Cardiac muscle cell (in vitro differentiated cells and primary cell): ENCODE data around the gene LRBA. TPM values are rescaled to one million over a fixed set of nuclear protein-coding genes. Genes with fewer than 3 reads are reported as not detected.

Source experiments
- DNase-seq, 2 donors: peaks; one replicate each; pipeline versions ENCODE4 v3.0.0 to v3.0.0-alpha.2; 2010 to 2017; ENCODE audit warnings: low read depth in 1 of 2, low spot score in 1 of 2
- H3K27ac ChIP-seq: fragments of 200-600 bp; sonication (generic); 2 replicates; pipeline ENCODE4 v1.5.1; 2016
- H3K27me3 ChIP-seq: fragments of 200-600 bp; sonication (generic); 2 replicates; pipeline ENCODE4 v1.6.0; 2016; ENCODE audit warnings: control low read depth
- H3K36me3 ChIP-seq: fragments of 200-600 bp; sonication (generic); 2 replicates; pipeline ENCODE4 v1.5.1; 2016; ENCODE audit warnings: control low read depth
- H3K4me1 ChIP-seq: fragments of 200-600 bp; sonication (generic); 2 replicates; pipeline ENCODE4 v1.8.1; 2017; ENCODE audit warnings: low read depth, mild to moderate bottlenecking, mixed run types
- H3K4me3 ChIP-seq: fragments of 200-600 bp; sonication (generic); 2 replicates; pipeline ENCODE4 v1.5.1; 2016; ENCODE audit warnings: mild to moderate bottlenecking
- H3K9me3 ChIP-seq: fragments of 200-600 bp; sonication (generic); 2 replicates; pipeline ENCODE4 v1.5.1; 2017; ENCODE audit warnings: low read depth, mild to moderate bottlenecking, control low read depth
- polyA plus RNA-seq: library from polyadenylated mRNA; unstranded; fragments of >200 nt; fragmentation: Nextera tagmentation; extraction: Ambion mirVana; gene quantifications from 2 replicates; pipeline ENCODE4 v1.2.1, GENCODE V29; 2016
- total RNA-seq: library from RNA; depleted of rRNA; stranded (reverse); fragments of >200 nt; gene quantifications from 2 replicates; pipeline ENCODE4 v1.2.3, GENCODE V29; 2016
- TF ChIP-seq, protein P1 (sequence below): IDR thresholded peaks from 2 replicates; pipeline ENCODE4 v1.5.1; 2012; ENCODE audit warnings: low read depth, mild to moderate bottlenecking, low read length

Gene LRBA
- total and polyA plus RNA-seq, 2 experiments from 2014 or later = 17.7 to 58.8 TPM

DNA sequence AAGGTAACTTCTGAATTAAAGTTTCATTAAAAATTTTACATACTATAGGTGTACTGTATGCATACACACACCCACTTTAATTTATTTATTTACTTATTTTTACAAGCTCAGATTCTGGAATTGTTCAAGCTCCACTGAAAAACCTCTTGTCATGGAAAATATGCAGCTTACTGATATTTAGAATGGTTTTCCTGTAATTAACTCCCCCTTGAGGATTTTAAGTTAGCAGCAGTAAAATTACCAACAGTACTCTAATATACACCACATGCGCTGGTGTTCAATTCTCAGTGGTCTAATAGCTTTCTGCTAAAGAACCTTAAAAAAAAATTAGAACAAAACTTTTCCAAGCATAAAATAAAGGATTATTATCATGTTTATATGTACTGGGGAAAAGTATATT, 421.1 kb downstream of the LRBA start:
- DNase-seq = peak in 1 of 2 donors; percentile 44
- H3K27me3 ChIP-seq = no peaks in the 10 kb centered on the region
- H3K27ac ChIP-seq = no peak overlapping the region
- no peaks in the 10 kb centered on the region for H3K9me3 ChIP-seq
- H3K4me1 ChIP-seq = no peaks in the 10 kb centered on the region
- no peaks in the 10 kb centered on the region for H3K36me3 ChIP-seq
- H3K4me3 ChIP-seq = no peak overlapping the region
- TF ChIP-seq, protein P1, sequence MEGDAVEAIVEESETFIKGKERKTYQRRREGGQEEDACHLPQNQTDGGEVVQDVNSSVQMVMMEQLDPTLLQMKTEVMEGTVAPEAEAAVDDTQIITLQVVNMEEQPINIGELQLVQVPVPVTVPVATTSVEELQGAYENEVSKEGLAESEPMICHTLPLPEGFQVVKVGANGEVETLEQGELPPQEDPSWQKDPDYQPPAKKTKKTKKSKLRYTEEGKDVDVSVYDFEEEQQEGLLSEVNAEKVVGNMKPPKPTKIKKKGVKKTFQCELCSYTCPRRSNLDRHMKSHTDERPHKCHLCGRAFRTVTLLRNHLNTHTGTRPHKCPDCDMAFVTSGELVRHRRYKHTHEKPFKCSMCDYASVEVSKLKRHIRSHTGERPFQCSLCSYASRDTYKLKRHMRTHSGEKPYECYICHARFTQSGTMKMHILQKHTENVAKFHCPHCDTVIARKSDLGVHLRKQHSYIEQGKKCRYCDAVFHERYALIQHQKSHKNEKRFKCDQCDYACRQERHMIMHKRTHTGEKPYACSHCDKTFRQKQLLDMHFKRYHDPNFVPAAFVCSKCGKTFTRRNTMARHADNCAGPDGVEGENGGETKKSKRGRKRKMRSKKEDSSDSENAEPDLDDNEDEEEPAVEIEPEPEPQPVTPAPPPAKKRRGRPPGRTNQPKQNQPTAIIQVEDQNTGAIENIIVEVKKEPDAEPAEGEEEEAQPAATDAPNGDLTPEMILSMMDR = peak; percentile 41

DNA sequence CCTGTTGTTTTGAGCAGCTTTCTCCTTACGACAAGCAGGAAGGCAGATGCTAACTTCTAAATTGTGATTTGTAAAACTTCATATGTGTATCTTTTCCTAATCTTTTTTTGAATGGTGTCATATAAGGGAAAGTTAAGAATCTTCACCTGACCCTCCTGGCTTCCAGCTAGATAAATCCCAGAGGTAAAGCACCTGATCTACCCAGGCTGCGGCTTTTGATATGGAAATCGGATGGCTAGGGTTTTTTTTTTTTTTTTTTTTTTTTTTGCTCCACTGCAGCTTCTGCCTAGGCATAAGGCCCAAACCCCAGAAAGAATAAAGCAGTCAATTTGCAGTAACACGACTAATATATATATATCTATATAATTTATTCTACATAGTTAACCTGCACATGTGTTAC, 423.2 kb downstream of the LRBA start:
- DNase-seq = no peak
- Histone ChIP-seq H3K9me3 (no peaks in the 10 kb centered on the region), H3K36me3 (no peaks in the 10 kb centered on the region), H3K4me1 (no peaks in the 10 kb centered on the region), H3K27me3 (peaks cover under 1% of the 10 kb centered on the region), H3K27ac (no peak overlapping the region), H3K4me3 (no peak overlapping the region)
- TF ChIP-seq, protein P1 = no peak

DNA sequence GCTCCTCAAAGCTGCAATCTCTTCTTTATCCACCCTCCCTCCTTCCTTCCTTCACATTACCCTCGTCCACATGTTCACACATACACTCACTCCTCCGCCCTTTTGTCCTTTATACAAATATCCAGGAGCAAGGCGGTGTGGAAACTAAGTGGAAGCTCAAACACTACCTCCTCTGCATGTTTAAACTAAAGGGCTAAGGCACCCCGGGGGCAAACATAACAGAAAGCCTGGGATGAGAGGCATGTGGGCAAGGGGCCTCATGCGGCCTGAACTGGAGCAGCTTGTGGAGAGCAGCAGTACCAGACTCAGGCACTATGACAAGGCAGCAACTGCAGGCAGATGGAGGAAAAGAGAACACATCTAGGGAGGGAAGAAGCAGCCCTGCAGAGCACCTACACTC, 423.7 kb downstream of the LRBA start:
- TF ChIP-seq, protein P1 = no peak
- peak in 1 of 2 donors; percentile 8 for DNase-seq
- H3K4me1 ChIP-seq = no peaks in the 10 kb centered on the region
- no peak overlapping the region for H3K4me3 ChIP-seq
- H3K36me3 ChIP-seq = no peaks in the 10 kb centered on the region
- H3K9me3 ChIP-seq = no peaks in the 10 kb centered on the region
- peaks cover 5% of the 10 kb centered on the region for H3K27me3 ChIP-seq
- no peak overlapping the region for H3K27ac ChIP-seq

DNA sequence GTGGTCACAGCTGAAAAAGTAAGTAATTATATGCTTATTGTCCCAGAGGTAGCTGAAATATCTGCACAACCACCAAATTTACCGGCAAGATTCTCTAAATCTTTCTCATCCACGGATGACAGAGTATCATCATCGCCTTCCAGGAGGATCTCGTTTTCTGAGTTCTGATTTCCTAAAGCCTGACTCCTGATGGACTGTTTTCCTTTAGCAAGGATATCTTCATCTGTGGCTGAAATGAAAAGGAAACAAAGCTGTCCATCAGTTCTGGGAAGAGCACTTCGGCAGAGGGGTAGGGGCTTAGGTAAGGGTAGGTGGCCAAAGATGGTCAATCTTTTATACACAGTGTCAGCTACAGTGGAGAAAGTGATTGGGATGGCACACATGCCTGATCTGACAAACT, 424.5 kb downstream of the LRBA start:
- Histone ChIP-seq H3K27me3 (peaks cover 13% of the 10 kb centered on the region), H3K4me3 (no peak overlapping the region), H3K36me3 (no peaks in the 10 kb centered on the region), H3K27ac (no peak overlapping the region), H3K9me3 (no peaks in the 10 kb centered on the region), H3K4me1 (no peaks in the 10 kb centered on the region)
- TF ChIP-seq, protein P1 = no peak
- no peak for DNase-seq

DNA sequence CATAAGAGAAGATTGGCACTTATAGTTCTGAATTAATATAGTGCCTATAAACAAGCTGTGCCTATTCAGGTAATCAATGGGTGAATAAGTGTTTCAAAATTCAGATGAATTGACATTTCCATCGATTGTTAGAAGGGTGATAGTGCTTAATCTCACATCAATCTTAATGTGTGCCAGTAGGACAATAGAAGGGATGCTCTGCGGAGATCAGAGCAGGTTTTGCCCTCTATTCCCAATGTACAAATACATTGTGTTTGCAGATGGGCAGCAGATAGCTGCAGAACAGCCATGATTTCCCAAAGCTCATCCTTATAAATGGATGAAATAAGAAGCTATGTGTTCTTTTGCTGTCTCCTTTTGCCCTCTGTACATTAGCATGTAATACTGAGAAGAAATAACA, 425.9 kb downstream of the LRBA start:
- Histone ChIP-seq H3K27me3 (peaks cover 28% of the 10 kb centered on the region), H3K4me1 (no peaks in the 10 kb centered on the region), H3K9me3 (no peaks in the 10 kb centered on the region), H3K4me3 (no peak overlapping the region), H3K36me3 (no peaks in the 10 kb centered on the region), H3K27ac (no peak overlapping the region)
- TF ChIP-seq, protein P1 = no peak
- DNase-seq = no peak

DNA sequence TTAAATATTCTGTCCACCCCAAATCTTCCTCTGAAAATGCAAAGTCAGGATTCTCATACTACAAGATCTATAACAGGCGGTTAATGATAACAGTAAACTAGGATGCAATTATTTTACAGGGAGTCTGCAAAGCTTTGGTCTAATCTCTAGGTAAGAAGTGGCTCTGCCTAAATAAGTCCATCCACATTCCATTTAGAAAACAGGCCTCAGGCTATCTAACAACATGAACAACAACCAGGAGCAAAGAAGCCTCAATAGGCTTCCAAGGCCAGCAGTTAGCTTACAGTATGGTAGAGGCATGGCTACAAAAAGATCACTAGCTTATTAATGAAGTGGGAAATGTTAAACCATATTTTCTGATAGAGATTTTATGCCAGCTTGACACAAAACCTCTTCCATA, 426.8 kb downstream of the LRBA start:
- H3K27me3 ChIP-seq = peaks cover 36% of the 10 kb centered on the region
- no peak for DNase-seq
- no peak overlapping the region for H3K27ac ChIP-seq
- H3K4me3 ChIP-seq = no peak overlapping the region
- no peaks in the 10 kb centered on the region for H3K36me3 ChIP-seq
- H3K4me1 ChIP-seq = no peaks in the 10 kb centered on the region
- no peaks in the 10 kb centered on the region for H3K9me3 ChIP-seq
- TF ChIP-seq, protein P1 = no peak
